GM18499 (cell line): ENCODE measurements around the gene ANAPC13.

Experiments
- ATAC-seq: cut with Tn5 transposase; IDR thresholded peaks from one replicate; pipeline ENCODE4 v1.9.1; 2021; ENCODE audit warnings: moderate number of reproducible peaks; ENCODE audit not compliant: insufficient read depth, unreplicated experiment

ANAPC13 gene

GRCh38 chr3:134457376-134458074 is 28.3 kb downstream of the ANAPC13 start:
- ATAC-seq = no peak

- no peak for ATAC-seq
Measured at GRCh38 chr3:134453631-134454030, 32.2 kb downstream of the ANAPC13 start.

GRCh38 chr3:134449951-134450350 is 35.8 kb downstream of the ANAPC13 start:
- ATAC-seq = no peak

- no peak for ATAC-seq
Measured at GRCh38 chr3:134449277-134449676, 36.5 kb downstream of the ANAPC13 start.

- ATAC-seq = no peak
Measured at GRCh38 chr3:134448664-134449063, 37.1 kb downstream of the ANAPC13 start.

- ATAC-seq = no peak
Measured at GRCh38 chr3:134447351-134447750, 38.4 kb downstream of the ANAPC13 start.

GRCh38 chr3:134446800-134447199 is 39.0 kb downstream of the ANAPC13 start:
- no peak for ATAC-seq

- ATAC-seq = no peak
Measured at GRCh38 chr3:134445636-134446035, 40.1 kb downstream of the ANAPC13 start.

- no peak for ATAC-seq
Measured at GRCh38 chr3:134445095-134445494, 40.7 kb downstream of the ANAPC13 start.

- no peak for ATAC-seq
Measured at GRCh38 chr3:134441821-134442220, 44.0 kb downstream of the ANAPC13 start.

GRCh38 chr3:134441321-134441720 is 44.5 kb downstream of the ANAPC13 start:
- ATAC-seq = no peak

GRCh38 chr3:134437211-134437752 is 48.5 kb downstream of the ANAPC13 start:
- ATAC-seq = no peak

GRCh38 chr3:134432236-134432635 is 53.5 kb downstream of the ANAPC13 start:
- ATAC-seq = no peak

GRCh38 chr3:134430950-134431445 is 54.8 kb downstream of the ANAPC13 start:
- no peak for ATAC-seq

GRCh38 chr3:134430174-134430573 is 55.6 kb downstream of the ANAPC13 start:
- ATAC-seq = no peak

GRCh38 chr3:134428401-134428800 is 57.4 kb downstream of the ANAPC13 start:
- no peak for ATAC-seq
